ENCODE data around the gene ARL15.
A peak's percentile ranks its signal among the peaks of the same experiment; 100 is the strongest.

Gene ARL15

DNA sequence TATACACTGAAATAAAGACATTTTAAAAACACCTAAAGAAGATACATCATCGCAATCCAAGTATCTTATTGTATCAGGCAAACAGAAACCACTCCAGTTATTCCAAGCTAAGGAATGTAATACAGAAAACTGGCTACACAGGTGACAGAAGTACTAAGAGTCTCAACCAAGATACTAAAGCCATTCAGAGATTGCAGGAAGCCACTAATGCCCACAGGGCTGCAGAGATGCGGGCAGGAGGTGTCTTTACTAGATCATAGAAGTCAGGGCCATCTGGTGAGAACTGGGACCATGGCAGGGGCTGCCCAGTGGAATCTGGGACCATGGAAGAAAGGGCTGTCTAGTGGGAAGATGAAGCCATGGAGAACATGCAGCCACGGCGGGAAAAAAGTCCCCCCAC lies 384.3 kb downstream of the ARL15 start:
- DNase-seq, result no peak

- DNase-seq, result no peak
Observed at GRCh38 chr5:53924392-53924791, 386.0 kb downstream of the ARL15 start.

GRCh38 chr5:53923961-53924360 lies 386.4 kb downstream of the ARL15 start:
- peak; percentile 83 for DNase-seq

GRCh38 chr5:53922508-53923498 lies 387.6 kb downstream of the ARL15 start:
- DNase-seq, result peak; percentile 67

GRCh38 chr5:53917826-53918225 lies 392.5 kb downstream of the ARL15 start:
- DNase-seq, result no peak

DNA sequence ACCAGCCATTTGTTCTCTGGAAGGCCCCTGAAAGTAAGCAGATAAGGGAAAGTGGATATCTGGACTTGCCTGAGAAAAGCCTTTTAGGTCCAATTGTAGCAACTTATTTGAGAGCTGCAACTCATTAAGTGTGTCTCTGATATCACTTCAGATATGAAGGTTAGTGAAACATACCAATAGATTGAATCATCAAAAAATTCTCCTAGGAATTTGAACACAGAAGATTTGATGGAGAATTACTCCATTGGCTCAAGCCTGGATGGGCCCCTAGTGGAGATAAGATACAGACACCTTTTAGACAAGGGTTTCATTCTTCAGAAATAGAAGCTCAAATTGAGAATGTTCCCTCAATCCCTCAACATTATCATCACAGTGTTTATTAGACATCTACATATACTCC lies 393.3 kb downstream of the ARL15 start:
- no peak for DNase-seq

GRCh38 chr5:53915120-53915519 lies 395.3 kb downstream of the ARL15 start:
- no peak for DNase-seq

DNA sequence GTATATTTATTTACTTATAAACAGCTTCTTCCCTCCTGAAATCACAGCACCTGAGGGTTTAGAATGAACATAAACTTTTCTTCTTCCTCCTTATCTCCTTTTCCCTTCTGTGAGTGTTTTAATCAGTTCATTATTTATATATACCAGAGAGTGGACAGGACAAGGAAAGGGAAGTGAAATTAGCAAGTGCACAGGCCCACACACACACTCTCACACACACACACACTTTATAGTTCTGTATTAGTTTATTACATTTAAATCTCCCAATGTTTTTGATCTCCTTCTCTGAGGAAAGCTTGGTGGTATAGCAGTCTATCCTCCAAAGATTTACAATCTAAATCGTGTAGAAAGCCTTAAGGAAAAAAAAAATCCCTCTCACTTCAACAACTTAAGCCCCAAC lies 396.4 kb downstream of the ARL15 start:
- no peak for DNase-seq

- no peak for DNase-seq
Observed at GRCh38 chr5:53908757-53909156, 401.6 kb downstream of the ARL15 start.

GRCh38 chr5:53907827-53908226 lies 402.5 kb downstream of the ARL15 start:
- no peak for DNase-seq

- no peak for DNase-seq
Observed at GRCh38 chr5:53906736-53907135, 403.6 kb downstream of the ARL15 start.

- DNase-seq, result no peak
Observed at GRCh38 chr5:53902296-53902907, 408.0 kb downstream of the ARL15 start.

DNA sequence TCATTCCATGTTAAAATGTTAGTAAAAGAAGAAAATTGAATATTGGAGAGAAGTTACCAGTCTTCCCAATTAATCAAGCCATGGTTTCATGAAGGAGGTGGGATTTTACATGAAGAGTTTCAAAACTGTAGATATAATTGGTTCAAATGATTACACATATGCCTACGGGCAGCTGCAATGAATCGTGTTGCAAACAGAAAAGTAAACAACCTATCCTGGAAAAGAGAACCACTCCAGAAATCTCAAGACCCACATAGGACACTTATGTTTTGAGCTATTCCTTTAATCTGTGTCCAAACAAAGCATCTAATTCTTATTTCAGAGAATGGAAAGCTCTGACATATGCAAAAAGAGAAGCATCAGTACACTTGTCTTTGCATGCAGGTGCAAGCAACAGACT lies 409.7 kb downstream of the ARL15 start:
- DNase-seq, result no peak

- no peak for DNase-seq
Observed at GRCh38 chr5:53895091-53895683, 415.2 kb downstream of the ARL15 start.

- DNase-seq, result no peak
Observed at GRCh38 chr5:53893626-53894025, 416.7 kb downstream of the ARL15 start.

- DNase-seq, result no peak
Observed at GRCh38 chr5:53892224-53892623, 418.1 kb downstream of the ARL15 start.

GRCh38 chr5:53891159-53891558 lies 419.2 kb downstream of the ARL15 start:
- DNase-seq, result no peak

- DNase-seq, result no peak
Observed at GRCh38 chr5:53890490-53890889, 419.9 kb downstream of the ARL15 start.

- no peak for DNase-seq
Observed at GRCh38 chr5:53884844-53885243, 425.5 kb downstream of the ARL15 start.

- DNase-seq, result peak; percentile 18
Observed at GRCh38 chr5:53884417-53884816, 426.0 kb downstream of the ARL15 start.

DNA sequence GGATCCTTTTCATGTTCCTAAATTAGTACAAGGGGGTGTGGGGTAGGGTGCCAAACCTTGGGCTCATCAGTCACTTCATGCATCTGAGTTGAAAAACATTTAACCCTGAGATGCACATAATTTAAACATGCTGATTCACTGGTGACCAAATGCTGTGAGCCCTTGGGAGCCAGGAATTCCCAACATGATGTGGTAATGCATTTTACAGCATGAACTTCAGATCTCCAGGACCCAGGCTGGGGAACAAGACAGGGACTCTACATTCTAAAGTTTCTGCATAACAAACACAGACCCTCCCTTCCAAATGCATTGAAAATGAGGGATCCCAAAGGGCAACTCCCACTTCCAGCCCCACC lies 427.7 kb downstream of the ARL15 start:
- no peak for DNase-seq

DNA sequence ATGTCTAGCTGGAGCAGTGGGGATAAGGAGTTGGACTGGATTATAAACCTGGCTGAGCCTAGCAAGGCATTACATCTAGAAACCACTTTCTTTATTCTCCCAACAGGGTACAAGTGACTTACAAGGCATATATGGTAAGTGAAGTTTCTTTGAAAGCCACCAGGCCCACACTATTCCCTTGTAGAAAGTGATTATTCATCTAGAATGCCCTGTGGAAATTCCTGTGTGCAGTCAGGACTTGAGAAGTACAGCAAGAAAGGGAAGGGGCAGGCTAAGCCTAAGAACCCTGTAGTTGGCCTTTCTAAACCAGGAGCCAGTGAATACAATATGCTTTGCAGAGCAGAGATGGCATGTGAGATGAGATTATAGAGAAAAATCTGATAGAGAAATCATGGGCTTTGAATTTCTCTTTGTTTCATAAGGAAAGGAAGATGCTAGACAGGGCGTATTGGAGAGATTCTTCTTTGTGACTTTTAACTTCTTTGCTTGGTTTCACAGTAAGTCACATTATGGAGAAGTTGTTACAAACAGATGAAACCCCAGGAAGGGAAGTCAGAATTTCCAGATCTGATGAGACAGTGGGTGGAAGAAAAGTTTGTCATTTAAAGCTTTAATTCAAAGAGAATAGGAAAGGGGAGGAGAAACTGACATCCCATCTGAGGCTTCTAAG lies 428.2 kb downstream of the ARL15 start:
- DNase-seq, result no peak

DNA sequence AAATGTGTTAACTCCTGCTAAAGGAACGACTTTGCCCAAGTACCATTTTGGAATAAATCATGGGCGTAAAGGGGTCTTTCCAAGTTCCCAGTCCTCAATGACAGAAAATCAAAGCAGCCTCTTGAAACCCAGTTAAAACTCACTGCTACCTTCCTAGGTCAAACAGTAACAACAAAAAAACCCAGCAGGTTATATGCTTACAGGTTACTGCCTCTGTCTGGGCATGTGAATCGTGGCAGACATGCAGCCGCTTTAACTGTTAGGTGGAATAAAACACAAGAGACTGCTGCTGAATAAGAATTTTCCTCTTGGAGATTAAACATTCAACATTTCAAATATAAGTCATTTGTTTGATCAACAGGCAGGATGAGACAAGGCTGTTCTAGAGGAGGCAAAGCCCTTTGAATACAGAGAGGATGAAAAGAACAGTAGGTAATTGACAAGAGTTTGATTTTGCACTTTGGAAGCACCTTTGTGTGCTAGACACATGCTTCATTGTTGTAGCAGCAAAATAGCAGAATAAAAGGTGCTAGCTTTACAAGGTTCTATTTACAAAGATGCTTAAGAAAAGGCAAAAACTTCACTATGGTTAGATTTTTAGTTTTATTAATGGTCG lies 430.6 kb downstream of the ARL15 start:
- DNase-seq, result no peak

Data from NCI-H2171 (cell line).